ENCODE data around the gene ABCA1.
"Not testable (repeated sequence)": the region's sequence is repeated elsewhere in the genome, so short reads cannot be mapped to it uniquely, and the experiment has no call there.

ABCA1 gene

DNA sequence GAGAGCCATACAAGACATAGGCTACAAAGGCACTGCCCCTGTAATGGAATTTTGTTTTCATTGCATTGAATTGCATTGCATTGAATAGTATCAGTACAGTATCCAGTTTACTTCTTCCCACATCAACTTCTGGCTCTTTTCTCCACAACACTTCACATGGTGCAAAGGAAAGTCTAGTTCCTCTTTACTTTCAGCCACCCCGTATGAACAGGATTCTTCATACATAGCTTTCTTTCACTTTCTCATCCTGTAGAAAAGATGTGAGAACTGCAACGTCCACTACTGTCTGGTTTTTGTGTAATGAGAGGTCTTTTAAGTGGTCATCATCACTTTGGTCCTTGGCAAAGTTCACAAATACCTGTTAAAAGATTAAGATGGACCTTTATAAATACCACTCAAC is 143.9 kb downstream of the ABCA1 start:
- DNase-seq = no peak

DNA sequence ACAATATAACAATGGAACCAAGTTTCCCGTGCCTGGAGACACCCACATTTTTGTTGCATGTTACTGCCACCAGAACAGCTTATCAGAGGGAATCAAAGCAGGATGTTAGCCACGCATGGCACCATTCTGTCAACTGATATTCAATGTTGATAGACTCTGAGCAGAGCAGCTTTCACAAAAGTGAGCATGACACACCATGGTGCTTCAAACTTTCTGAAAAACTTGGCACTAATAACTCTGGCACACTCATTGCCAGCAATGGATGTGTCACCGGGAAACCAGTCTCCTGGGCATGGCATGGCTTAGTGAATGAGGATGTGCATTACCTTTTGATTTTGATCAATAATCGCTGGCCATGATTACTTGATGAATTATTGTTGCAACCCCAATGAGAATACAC is 144.4 kb downstream of the ABCA1 start:
- DNase-seq = no peak

DNA sequence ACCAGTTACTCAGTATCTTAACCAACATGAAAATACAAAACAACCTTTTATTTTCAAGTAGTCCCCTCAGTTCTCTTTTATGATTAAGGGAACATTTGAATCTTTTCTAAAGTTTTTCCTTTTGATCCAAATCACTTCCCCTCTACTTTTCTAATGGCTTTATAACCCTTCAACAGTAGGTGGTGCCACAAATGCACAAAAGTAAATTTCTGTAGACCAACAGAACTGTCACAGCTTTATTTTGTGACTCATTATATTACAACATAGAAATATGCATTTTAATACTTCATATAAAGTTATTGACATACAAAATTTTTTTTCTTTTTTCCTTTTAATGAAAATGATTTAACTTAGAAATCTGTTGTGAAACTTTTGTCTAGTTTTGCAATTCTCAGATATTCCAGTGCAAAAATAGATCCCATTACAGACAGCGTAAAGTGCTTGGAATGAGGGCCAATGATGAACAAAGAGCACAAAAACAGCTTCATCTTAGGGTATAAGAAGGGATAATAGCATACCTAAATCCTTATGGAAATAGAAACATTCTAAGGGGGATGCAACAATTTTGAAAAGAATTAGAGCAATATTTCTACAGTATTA is 147.1 kb downstream of the ABCA1 start:
- DNase-seq = peak; percentile 12

DNA sequence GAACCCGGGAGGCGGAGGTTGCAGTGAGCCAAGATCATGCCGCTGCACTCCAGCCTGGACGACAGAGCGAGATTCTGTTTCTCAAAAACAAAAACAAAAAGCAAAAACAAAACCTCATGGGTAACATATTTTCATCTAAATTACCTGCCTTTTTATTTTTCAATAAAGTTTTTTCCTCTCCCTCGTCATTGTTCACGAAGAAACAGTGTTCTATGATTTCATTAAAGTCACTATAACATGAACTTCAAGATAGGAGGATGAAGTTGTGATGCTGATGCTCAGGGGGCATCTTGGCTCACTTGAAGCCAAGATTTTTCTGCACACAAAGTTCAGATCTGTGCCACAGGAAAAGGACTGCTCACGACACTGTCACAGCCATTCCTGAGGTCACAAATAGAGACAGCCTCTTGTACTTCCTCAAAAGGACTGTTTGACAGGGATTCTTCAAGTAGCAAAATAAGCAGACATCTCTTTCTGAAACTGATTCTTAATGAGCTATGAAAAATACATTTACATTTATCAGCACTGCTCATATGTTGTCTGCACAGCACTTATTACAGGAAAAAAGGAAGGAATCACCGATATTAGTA is 147.9 kb downstream of the ABCA1 start:
- no peak for DNase-seq

DNA sequence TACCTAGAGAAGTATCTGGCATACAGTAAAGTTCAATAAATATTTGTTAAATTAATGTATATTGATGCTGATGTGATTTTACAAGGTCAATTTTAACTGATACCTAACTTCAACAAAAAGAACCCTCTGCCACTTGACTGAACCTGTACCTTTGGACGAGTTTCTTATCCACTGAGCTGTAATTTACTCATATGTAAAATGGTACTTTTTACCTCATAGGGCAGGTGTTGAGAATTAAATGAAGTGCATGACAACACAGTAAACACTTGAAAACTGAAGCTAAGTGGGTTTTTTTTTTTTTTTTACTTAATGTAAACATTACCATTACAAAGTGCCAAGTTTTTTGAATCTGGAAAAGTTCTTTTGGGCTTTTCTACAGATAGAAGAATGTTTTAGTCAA is 148.6 kb downstream of the ABCA1 start:
- DNase-seq = no peak

DNA sequence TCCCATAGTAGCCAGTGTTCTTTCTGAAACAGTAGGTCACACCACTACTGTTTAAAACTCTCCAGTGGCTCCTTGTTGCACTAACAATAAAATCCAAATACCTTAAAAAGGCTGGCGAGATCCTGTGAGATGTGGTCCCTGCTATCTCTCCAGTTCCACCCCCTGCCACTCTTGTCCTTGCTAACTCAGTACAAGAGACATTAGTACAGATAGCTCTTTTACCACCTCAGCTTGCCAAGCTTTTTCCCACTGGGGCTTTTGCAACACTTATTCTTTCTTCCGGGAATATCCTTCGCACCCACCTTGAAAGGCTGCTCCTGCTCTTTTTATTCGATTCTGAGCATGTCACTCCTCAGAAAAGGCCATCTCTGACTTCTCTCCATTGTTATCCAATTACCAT is 149.2 kb downstream of the ABCA1 start:
- no peak for DNase-seq

DNA sequence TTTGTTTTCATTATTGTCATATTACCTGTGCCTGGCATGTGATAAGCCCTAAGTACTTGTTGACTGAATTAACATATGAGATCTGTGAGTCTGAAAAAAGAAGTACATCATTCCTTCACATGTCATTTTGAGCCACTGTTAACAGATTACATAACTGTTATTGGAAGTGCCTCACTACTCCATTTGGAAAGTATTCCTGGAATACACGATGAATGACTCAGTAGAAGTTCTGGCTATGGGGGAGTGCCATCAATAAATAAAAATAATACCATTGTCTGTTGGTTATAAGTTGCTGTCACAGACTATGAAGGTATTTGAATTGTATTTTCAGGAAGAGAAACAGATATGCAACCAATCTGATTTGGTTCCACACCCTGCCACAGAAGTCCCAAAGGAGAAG is 151.2 kb downstream of the ABCA1 start:
- no peak for DNase-seq

DNA sequence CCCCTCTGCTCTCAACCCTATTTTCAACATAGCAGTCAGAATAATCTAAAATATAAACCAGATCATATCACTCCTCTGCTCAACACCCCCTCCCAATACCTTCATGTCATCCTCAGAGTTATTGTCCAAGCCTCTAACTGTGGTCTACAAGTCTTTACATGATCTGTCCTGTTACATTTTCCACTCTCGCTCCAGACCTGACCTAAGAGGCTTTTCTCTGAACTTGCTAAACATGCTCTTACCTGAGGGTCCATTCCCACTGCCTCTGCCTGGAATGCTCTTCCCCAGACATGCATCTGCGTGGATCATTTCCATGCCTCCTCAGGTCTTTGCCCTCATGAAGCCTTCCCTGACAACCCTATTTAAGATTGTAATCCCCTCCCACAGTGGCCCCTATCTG is 152.0 kb downstream of the ABCA1 start:
- DNase-seq = no peak

DNA sequence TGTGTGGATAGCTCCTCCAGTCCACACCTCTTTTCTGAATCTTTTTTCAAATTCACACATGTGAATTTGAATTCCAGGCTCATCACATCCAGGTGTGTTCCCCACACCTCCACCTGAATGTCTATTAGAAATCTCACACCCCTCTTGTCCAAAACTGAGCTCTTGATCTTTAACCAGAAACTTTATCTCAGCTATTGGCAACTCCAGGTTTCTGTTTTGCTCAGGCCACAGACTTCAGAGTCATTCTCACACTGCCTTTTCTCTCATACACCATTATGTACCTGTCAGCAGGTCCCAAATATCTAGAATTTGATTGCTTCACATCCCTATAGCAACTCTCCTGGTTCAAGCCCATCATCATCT is 152.4 kb downstream of the ABCA1 start:
- no peak for DNase-seq

DNA sequence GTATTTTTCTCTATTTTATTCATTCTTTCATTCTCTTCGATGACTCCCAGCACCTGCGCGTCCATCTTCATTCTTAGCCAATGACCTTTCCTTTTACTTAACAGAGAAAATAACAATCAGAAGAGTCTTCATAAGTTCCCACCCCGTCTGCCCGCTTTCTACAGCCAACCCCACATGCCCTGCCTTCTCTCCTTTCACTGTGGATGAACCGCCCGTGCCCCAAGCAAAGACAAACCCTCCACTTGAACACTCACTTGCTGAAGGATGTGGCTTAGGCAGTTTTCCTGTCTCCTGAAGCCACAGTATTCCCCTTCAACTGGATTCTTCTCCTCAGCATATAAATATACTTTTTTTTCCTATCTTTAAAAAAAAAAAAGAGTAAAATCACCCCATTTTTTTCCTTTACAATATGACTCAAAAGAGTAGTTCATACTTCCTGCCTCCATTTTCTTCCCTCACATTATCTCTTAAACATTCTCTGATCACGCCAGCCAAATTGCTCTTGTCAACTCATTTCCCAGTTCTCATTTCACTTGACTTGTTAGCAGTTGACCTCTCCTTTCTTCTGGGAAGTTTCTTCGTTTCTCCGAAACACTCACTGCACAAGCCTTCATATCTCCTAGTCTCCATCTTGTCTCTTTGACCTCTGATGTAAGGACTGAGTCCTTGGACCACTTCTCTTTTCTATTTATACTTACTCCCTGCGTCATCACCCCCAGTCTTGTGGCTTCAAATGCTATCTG is 153.0 kb downstream of the ABCA1 start:
- peak; percentile 43 for DNase-seq

DNA sequence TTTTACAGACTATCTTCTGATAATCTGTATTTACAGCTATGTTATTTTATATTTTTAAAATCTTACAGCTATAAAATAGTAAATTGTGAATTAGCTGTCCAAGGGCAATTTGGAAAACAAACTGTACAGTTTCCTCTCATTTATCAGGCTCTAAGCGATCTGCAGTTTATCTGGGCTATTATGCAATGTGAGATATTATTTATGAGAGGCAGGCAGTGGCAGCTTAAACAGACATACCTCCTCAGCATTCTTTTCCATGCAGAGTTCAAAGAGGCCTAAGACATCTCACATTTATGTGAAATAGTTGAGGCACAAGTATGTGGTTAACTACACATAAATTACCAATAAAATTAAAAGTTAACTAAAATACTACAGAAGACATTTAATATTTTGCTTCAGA is 153.8 kb downstream of the ABCA1 start:
- DNase-seq = no peak

DNA sequence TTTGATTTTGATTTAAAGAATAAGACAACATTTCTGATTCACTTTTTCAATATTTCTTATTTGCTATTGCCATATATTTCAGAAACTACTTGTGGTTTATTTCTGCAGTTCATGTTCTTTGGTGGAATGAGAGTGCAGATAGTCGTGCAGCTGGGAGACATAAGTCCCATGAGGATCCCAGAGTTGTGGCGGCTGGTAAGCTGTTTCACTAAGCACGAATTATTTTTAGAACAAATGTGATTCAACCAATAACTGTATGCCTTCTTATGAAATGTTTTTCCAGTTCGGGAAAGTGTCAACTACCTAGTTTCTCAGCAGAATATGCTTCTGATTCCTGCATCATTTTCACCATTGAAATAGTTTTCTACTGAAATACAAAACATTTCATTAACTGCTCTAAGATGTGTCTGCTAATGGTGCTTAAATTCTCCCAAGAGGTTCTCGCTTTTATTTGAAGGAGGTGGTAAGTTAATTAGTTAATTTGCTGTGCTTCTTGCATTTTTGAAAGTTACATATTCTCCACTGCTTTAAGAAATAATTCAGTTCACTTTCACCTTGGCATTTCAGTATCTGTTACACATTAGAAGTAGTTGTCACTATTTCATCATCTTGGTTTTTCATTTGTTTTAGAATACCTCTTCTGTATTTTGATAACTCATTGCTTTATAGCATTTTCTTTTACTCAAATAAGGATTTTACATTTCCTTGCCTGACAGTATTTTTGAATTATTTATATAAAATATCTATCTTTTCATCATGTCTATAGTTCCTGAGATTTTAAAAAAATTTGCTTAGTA is 155.0 kb downstream of the ABCA1 start:
- peak; percentile 49 for DNase-seq

DNA sequence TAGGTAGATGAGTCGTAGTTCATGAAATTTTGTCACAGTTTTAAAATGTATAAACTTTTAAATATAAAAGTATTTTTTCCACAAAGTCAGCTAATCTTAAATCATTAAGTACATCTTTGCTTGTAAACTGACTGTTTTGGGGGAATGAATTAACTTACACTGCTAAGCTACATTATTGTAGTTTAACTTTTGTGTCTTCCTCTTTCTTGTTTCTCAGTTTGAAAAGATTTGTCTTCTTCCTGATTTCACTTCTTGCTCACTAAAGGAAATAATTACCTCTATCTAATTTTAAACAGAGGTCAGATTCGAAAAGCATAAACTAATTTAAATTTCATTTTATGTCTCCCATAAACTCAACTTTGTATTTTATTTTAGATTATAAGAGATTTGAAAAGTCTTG is 158.3 kb downstream of the ABCA1 start:
- no peak for DNase-seq

DNA sequence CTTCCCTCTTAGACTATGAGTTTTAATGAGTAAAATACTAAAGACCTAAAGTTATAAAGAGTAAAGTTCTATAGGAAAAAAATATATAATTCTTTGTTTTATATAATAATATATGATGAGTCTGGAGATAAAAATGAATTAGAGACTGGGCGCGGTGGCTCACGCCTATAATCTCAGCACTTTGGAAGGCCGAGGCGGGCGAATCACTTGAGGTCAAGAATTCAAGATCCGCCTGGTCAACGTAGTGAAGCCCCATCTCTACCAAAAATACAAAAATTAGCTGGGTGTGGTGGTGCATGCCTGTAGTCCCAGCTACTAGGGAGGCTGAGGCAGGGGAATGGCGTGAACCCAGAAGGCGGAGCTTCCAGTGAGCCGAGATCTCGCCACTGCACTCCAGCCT is 158.9 kb downstream of the ABCA1 start:
- DNase-seq = not testable (repeated sequence)

DNA sequence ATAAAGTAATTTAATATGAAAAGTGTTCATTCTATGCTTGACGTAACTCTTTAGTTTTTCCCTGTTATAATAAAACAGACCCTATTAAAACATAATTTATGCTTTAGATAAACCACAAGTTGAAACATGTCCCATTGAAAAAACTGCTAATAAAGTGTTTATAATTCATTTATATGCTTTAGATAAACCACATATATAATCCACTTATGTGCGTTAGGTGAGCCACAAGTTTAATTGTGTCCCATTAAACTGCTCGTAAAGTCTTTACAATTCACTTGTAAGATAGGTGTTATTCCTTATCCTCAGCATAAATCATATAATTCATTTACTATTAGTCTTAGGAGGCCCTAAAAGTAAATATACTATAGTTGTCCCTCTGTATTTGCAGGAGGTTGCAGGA is 160.4 kb downstream of the ABCA1 start:
- no peak for DNase-seq

DNA sequence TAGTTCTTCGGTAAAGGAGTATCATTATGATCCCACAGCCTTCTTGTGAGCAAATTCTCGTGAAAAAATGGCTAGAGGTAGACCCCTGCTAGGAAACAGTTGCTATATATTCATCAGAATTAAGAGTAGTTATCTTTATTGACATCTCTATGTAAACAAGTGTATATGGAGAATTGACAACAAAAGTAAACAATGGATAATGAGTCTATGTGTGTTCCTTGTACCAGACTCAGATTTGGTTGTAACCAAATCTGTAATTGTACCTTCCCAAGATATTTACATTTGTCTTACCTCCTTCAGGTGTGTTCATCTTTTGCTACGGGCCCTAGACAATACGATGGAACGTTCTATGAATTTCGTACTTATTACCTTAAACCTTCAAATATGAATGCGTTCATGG is 161.9 kb downstream of the ABCA1 start:
- DNase-seq = no peak

DNA sequence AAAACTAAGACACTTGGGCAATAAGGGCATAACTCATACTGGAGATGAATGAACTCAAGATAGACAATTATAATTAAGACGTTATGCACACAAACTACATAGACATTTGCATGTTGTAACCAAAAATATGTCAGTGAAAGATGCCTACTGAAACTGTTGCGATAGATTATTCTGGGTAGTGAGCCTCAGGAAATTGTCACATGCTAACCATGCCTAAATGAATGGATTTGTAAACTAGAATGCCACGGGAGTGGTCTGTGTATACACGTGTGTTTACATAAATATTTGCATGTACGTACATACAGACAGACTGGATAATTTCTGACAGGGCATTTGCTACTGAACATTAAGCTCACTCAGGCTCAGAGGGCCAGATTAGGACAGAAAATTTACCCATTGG is 162.8 kb downstream of the ABCA1 start:
- DNase-seq = no peak

DNA sequence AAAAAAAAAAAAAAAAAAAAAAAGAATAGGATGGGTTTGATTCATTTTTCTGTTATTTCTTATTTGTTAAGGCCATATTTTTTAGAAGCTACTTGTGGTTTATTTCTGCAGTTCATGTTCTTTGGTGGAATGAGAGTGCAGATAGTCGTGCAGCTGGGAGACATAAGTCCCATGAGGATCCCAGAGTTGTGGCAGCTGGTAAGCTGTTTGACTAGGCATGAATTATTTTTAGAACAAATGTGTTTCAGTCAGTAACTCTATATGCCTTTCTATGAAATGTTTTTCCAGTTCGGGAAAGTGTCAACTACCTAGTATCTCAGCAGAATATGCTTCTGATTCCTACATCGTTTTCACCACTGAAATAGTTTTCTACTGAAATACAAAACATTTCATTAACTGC is 169.0 kb downstream of the ABCA1 start:
- no peak for DNase-seq

DNA sequence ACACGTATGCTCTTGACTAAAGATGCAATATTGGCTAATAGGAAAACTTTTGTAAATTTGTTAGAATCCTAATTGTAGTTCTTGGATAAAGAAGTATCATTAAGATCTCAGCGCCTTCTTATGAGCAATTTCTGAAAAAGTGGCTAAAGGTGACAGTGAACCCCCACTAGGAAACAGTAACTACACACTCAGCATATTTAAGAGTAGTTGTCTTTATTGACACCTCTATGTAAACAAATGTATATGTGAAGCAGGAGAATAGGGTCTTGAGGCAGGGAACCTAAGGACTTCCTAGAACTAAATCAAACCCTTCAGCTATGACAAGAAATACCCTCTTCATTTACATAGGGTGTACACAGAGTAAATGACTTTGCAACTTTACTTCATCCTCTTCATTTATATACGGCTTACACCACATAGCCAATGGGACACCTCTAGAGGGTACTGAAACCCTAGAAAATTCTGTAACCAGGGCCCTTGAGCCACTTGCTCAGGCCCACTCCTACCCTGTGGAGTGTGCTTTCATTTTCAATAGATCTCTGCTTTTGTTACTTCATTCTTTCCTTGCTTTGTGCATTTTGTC is 177.7 kb downstream of the ABCA1 start:
- no peak for DNase-seq

DNA sequence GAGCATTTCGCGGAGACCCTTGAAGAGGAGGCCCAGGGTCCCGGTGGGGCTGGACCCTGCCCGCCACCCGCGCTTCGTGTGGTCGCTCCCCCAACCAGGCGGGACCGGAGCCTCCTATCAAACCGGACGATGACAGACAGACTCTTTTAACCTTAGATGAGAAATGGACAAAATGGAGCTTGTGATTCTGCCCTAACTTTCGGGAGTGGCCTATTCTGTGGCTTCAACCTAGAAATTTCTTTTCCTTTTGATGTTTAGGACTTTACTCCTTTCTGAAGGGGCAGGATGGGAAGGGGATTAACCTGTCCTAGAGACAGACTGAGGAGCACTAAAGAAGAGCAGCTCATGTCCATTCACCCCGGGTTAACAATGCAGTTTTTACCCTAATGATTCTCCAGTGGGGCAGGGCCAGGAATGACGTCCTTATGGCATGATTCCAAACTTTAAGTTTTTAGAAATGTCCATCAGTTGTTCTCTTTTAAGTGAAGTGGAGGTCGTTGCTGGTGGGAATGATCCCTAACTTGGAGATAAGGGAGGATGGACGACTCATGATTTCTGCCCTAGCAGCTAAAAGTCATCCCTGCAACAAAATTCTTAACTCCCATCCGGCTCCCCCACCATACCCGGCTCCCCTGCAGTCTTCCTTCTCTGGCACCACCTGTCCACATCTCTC is 179.5 kb downstream of the ABCA1 start:
- DNase-seq = no peak

DNA sequence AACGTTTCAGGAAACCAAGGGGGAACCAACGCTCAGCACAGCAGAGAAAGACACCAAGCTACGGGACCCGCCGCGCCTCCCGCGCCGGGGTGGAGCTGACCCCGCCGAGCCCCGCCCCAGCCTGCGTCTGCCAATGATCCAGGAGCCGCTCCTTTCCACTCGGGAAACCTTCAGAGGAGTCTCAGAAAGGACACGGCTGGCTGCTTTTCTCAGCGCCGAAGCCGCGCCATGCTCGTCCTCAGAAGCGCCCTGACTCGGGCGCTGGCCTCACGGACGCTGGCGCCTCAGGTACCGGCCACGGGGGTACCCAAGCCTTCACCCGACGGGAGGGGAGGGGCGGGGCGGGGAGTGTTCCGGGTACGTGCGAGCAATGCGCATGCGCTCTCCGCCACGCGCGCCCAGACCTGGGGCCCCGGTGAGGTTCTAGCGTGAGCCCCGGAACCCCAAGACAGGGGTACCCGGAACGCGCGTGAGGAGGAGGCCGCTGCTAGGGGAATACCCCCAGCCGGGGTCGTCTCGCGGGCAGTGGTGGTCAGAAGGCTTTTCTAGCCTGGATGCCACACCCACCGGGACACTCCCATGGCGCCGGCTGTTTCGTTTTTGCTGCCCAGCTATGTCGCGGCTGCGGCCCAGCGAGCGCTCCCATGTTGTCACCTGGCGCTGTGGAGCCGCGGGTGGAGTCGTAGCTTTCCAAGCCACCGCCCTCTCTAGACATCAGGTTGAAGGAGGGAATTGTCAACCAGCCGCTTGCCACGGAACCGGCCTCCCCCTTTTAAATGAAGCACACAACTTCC is 180.2 kb downstream of the ABCA1 start, which contains the start of gene NIPSNAP3A:
TSS of gene NIPSNAP3A (plus strand) at position 119 of the 794 bp plus-strand sequence. CDS start at position 229, 110 bp downstream.
- peak; percentile 84 for DNase-seq

DNA sequence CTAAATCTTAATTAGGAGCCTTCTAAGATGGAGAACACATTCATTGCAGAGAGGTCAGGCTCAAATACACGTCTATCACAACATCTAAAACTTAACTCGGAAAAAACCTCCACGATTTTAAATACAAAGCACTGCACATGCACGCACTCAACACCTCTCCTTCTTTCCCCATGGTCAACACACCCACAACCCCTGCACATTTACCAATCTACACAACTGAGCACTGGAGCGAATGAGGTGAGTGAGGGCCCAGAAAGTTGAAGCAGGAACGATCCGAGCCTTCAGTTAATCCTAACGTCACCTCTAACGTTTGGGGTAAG is 180.8 kb downstream of the ABCA1 start:
- DNase-seq = no peak
